Activated CD8-positive, alpha-beta memory T cell treated with anti-CD3 and anti-CD28 coated beads for 48 hours (primary cell): Measurements from ENCODE around the gene ISYNA1.

ENCODE experiments used
- DNase-seq, 3 experiments: peaks; one replicate each; pipeline ENCODE4 v3.0.0-alpha.2; 2020; ENCODE audit warnings: low read depth in 2 of 3, low spot score in 2 of 3

Gene ISYNA1

DNA sequence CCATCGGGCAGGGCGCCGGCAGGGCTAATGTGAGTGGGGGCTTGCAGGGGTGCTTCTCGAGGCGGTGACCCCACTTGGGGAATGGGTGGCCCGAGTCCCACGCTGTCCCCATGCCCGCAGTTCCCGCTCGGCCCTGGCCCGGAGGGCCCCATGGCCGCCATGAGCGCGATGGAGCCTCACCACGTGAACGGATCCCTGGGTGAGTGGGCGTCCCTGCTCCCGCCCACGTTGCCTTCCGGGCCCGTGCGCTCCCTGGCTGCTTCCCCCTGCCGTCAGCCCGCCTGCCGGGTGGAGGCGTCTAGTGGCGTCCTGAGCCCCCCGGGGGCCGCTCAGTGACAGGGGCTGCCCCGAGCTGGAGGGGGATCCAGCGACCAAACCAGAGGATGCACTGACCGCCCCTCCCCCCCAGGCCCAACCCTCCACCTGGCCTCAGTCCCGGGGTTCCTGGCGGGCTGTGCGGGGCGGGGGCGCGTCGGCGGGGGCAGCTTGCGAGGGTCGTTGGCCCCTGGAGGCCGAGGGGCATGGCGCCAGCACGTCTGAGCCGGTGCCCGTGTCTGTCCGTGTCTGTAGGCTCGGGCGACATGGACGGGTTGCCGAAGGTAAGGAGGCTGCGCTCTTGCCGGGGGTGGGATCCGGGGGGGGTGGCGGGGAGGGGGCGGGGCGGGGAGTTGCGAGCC lies 4.8 kb downstream of the ISYNA1 start:
- DNase-seq = no peak

- DNase-seq = no peak
These were observed 5.5 kb downstream of the ISYNA1 start for GRCh38 chr19:18432275-18433014.

DNA sequence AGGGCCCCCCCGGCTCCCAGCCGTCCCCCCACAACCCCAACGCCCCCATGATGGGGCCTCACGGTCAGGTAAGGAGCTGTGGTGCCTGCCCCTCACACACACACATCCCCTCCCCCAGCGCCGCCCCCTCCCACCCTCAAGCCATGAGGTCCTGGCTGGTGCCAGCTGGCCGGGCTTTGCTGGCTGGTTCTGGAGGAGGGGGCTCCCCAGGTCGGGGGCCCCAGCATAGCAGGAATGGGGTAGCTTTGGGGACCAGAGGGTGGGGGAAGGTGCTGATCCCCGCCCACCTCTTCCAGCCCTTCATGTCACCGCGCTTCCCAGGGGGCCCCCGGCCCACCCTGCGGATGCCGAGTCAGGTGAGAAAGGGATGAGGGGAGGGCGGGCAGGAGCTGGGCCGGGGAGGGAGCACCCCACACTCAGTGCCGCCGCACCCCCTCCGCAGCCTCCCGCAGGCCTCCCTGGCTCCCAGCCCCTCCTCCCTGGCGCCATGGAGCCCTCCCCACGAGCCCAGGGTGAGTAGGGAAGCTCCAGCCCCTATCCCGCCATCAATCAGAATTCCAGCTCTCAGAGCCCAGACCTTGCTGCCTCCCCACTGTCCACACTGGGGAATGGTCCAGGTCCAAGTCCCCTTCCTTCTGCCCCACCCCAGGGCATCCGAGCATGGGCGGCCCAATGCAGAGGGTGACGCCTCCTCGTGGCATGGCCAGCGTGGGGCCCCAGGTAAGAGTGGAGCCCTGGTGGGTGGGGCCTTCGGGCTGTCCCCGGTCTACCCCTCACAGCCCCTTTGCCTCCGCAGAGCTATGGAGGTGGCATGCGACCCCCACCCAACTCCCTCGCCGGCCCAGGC lies 6.4 kb downstream of the ISYNA1 start:
- DNase-seq = no peak

GRCh38 chr19:18430417-18431144 lies 7.4 kb downstream of the ISYNA1 start:
- no peak for DNase-seq

DNA sequence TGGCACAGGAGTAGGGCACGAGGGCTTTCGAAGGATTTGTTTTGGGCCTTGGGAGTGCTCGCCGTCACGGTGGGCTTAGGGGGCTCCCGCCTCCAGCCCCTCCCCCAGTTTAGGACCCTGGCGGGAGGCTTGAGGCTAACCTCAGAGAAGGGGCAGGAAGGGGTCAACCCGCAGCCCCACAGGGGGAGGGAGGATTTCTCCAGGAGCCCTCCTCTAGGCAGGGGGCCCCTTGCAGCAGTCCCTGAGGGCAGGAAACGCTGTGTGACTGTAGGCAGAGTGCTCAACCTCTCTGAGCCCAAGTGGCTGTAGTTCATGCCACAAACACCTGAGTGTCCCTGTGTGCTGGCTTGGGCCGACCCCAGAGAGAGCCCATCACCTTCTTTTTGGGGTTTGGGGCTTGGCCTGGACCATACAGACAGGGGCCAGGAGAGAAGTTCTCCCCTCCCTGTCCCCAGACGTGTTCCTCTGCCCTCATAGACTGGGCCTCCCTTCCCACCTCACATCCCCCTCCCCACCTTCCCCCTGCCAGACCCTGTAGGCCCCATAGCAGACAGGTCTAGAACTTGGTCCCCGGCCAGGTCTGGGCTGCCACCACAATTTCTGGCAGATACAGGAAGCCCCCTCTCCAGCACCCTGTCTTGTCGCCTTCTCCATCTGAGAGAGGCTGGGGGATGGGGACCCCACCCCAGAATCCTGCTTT lies 8.1 kb downstream of the ISYNA1 start:
- no peak for DNase-seq

DNA sequence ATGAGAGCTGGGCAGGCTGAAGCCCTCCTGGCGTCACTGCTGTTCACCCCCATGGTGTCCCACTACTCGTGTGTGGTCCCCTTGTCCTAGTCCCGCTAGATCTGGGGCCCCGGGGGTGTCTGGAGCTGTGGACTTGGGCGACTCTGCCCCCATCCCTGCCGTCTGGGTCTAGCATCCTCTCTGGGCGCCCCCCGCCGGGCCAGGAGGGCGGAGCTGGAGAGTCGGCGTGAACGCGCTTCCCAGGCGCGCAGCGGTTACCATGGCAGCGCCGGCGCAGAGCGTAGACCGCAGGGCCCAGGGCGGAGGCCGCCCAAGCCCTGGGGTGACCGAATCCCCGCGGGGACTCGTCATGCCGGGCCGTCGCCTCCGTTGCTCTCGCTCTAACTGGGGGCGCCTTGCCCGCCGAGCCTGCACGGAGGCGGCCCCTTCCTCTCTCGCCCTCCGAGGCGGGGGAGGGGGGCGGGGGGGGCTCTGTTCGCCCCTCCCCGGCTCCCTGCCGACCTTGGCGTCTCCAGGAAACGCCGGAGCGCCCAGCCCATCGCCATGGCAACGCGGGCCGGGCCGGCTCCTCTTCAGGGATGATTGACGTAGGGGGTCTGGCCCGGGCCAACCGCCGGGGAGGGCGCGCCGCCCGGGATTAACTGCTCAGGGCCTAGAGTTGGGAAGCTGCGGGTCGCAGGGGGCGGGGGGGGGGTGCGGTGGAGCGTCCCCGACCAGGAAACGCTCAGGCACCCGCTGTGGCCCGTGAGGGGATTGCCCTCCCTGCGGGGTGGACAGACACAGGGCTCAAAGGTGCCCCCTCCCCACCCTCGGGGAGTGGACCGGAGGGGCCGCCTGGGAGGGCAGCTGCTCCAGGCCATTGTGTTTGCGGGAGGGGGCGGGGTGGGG lies 8.9 kb downstream of the ISYNA1 start:
- peak in 2 of 3 experiments; percentile 45 to 64 for DNase-seq

DNA sequence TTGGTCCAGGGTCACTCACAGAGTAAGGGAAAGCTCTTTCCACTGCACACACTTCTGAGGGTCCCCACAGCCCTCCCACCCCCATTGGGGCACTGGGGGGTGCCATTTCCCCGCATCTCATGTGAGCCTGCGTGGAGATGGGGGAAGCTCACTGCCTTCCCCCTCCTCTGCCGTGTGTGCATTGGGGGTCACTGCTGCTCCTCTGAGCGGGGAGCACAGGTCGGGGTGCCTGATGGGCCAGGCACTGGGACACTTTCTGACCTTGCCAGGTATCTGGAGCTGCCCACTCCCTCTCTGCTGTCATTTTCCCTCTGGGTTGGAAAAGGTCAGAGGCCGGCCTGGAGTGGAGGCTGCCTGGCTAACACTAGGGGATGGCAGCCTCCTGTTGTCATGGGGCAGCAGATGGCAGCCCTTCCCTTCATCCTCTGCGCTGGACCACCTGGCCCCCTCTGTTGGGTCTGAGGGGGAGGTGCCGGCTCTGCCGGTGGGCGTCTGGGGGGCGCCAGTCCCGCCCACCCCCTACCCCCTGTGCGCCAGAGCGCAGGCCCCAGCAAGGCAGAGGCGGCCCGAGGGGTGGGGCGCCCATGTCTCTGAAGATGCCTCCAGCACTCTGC lies 9.7 kb downstream of the ISYNA1 start:
- no peak for DNase-seq

DNA sequence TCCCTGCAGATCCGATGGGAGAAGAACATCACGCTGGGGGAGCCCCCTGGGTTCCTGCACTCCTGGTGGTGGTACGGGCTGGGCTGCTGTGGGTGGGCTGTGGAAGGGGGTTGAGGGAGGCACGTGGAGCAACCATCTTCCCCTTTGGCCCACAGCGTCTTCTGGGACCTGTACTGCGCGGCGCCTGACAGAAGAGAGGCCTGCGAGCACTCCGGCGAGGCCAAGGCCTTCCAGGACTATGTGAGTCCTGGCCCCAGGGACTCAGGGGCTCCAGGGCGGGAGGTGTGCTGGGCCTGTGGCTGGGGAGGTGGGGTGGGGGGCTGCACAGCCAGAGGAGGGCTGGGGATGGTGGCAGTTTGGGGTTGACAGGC lies 10.2 kb downstream of the ISYNA1 start:
- DNase-seq = no peak

DNA sequence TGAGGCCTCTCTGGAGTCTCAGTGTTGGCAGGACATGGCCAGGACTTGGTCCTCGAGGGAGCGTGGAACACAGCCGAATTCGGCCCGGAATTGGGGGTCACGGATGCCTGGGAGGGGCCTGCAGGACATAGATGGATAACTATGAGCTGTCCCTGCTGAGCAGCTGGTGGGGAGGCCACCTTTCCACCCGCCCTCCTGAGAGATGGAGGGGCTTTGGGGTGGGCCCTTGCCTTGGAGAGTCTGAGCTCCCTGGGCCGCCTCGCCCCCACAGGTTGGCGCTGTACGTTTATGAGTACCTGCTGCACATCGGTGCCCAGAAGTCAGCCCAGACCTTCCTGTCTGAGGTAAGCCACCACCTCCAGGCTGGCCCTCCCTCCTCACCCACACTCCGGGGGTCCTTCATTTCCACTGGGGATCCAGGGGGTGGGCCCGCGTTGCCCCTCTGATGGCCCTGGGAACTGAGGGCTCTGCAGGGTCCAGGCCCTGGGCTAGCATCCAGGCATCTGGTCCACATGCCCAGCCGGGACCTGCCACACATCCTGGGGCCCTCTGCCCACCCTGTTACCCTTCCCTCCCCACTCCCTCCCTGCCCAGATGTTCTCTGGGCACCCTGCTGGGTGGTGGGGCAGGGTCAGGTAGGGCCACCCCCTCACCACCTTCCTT lies 10.7 kb downstream of the ISYNA1 start:
- DNase-seq = no peak

- DNase-seq = no peak
These were observed 11.5 kb downstream of the ISYNA1 start for GRCh38 chr19:18426416-18426767.

GRCh38 chr19:18425515-18426415 lies 12.2 kb downstream of the ISYNA1 start:
- DNase-seq = no peak

DNA sequence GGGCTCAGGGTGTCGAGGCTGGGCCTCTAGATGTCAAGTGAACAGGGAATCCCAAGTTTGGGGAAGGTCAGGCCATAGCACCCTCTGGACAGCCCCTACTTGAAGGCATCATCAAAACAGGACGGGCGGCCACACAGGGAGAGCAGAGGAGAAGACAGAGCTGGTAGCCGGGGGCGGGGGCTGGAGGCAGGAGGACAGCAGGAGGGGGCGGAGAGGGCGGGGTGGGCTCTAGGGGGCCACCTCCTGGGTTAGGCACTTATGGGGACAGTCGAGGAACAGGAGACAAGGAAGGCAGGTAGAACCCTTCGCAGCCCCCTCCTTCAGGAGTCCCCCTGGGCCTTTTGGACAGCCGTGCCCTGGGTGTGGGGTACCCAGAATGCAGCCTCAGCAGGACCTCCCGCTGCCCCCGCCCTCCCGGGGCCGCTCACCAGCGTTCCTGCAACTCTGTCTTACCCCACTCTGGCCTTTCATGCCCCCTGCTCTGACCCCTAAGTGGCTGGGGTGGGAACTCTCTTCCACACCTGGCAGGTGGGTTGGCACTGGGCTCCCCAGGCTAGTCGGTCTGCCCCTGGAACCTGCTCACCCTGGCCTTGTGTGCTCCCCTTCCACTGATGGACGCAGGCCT lies 12.9 kb downstream of the ISYNA1 start:
- DNase-seq = no peak

GRCh38 chr19:18424122-18424889 lies 13.6 kb downstream of the ISYNA1 start:
- DNase-seq = no peak

DNA sequence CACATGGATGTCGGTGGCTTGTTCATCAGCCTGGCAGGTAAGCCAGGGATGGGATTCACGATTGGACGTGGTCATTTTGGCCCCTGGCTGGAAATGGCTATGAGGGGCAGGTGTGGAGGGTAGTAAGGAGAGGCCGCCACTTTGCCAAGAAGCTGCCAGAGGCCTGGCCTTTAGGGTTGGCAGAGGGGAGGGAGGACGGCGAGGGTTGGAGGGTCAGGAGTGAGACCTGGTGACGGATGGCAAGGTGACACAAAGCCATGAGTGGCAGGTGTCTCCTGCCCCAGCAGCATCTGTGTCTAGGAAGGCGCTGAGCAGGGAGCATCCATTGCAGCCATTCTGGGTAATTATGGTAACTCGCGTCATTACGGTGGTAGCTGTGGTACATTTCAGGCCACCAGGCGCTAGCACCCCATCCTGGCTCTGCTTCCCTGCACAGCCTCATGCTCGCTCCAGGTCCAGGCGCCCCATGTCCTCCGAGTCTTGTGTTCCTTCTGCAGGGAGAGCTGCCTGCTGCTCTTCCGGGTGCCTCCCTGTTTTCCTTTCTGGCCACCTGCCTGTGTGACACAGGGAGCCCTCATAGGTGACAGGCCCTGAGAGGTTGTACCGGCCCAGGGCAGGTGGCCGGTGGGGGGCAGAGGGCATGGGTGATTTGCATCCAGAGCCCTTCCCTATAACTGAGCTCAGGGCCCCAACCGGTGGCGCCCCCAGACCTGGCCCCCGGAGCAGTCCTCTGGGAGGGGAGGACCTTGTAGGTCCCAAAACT lies 14.5 kb downstream of the ISYNA1 start:
- DNase-seq = no peak

- DNase-seq = no peak
These were observed 15.3 kb downstream of the ISYNA1 start for GRCh38 chr19:18422530-18423191.
